IPS-NIHi7 (cell line): ENCODE measurements around the gene TXNIP.
A peak's percentile ranks its signal among the peaks of the same experiment; 100 is the strongest.

Source experiments
- DNase-seq: peaks from one replicate; pipeline ENCODE4 v3.0.0; 2012; ENCODE audit warnings: mixed read lengths; ENCODE audit errors: extremely low spot score

TXNIP gene

DNA sequence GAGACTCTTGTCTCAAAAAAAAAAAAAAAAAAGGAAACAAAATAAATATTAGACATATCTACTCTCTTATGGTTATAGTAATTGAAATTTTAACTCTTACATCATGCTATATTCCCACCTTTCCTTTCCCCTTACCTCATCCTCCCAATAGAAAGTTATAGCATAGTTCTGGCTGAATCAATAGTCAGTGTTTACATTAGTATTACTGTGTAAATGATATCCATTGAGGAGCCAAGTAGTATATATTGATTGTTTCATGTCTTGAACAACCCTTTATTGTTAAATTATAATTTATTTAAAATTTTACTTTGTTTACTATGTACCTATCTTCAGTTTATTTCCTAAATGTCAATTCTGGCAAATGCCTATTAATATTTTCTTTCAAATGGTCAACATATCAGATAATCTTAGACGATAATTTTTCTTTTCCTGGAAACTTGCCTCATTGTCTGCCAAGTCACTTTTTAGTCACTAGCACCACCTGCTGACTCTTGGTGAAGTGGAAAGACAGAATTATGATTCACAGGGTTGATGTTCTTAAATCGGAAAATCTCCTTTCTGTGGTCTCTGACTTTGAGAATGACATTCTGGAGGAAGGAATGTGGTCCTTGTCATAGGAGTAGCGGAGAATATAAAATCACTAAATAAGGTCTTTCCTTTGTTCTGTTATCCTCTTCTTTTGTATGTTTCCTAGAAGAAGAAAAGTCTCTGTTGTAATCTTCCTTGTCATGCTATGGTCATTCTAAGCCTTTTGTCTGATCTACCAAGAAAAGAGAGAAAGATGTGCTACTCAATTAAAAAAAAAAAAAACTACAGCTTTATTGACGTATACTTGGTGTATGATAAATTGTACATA, 16.6 kb upstream of the TXNIP start:
- peak; percentile 35 for DNase-seq

DNA sequence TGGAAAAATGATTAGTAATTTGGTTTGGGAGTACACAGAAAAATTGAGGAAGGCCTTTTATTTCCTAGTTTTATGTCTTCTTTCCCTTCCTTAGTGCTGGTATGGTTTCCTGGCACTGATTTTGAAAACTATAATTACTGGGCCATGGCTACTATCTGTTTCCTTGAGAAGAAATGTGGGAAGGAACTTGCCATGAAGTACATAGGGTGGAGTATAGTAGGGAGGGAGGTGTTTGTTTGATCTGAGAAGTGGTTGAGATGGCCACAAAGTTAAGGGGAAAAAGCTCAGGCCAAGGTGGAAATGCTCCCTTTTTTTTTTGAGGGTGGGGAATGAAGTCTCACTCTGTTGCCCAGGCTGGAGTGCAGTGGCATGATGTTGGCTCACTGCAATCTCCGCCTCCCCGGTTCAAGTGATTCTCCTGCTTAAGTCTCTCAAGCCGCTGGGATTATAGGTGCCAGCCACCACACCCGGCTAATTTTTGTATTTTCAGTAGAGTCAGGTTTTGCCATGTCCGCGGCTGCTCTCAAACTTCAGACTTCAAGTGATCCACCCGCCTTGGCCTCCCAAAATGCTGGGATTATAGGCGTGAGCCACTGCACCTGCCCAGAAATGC, 13.9 kb upstream of the TXNIP start:
- no peak for DNase-seq

DNA sequence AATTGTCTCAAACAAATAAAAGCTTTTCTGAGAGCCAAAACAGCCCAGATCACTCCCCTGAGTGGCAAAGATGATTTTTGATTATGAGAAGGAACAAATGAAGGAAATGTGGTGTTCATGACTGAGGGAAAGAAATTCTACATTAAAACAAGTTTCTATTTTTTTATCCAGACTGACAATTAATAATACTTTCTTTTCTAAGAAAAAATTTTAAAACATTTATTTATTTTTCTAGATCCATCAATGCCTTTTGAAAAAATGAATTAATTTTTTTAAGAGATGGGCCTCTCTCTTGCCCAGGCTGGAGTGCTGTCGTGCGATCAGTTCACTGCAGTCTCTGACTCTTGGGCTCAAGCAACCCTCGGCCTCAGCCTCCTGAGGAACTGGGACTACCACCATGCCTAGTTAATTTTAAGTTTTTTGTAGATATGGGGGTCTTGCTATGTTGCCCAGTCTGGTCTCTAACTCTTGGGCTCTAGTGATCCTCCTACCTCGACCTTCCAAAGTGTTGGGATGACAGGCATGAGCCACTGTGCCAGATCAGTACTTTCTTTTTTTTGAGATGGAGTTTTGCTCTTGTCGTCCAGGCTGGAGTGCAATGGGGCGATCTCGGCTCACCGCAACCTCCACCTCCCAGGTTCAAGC, 11.2 kb upstream of the TXNIP start:
- DNase-seq: no peak

DNA sequence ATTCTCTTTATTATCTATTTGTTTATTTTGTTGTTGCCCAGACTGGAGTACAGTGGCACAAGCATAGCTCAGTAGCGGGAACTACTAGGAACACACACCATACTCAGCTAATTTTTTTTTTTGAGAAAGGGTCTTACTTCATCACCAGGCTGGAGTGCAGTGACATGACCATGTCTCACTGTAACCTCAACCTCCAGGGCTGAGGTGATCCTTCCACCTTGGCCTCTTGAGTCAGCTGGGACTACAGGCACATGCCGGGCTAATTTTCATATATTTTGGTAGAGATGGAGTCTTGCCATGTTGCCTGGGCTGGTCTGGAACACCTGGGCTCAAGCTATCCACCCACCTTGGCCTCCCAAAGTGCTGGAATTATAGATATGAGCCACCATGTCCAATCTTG, 5.3 kb upstream of the TXNIP start:
- no peak for DNase-seq

DNA sequence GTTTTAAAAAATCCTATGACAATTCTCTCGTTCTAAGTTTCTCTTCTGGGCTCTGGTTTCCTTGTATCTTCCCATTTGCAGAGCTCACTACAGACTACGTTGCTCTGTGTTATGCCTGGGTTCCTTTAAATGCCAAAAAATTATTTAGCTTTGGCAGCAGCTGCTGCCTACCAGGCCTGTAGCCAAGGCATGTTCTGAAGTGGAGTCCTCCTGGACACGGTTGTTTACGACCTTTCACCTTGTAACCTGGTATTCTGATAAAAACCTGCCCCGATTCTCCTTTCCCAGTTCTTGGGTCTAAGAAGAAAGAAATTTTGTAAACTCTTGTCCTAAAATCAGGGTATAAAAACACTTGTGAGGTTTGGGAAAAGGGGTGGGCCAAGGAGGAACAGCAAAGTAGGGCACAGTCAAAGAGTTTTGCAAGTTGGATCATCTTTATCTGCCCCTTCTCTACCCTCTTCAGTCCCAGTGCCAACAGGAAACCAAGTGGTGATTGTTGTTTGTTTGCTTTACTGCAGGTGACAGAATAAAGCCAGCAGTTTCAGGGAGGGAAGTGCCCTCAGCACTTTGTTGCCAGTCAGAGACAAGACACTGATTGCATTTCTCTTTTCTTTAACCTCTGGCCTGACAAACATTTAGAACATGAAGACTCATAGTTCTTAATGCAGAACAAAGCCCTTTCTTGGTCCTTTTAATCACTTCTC, 3.1 kb upstream of the TXNIP start:
- no peak for DNase-seq

DNA sequence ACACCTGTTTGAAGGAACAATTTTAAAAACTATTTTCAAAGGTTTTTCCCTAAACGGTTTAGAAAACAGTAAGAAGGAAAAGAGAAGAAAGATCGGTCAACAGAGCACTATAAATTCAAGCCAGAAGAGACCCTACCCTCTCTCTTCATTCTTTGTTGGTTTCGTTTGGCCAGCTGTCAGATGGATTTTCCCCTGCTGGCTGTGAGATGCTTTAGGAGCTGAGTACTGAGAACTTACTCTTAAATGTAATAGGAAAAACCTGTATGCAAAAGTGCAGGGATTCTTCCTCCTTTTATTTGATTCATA, 1.3 kb upstream of the TXNIP start:
- DNase-seq: no peak

DNA sequence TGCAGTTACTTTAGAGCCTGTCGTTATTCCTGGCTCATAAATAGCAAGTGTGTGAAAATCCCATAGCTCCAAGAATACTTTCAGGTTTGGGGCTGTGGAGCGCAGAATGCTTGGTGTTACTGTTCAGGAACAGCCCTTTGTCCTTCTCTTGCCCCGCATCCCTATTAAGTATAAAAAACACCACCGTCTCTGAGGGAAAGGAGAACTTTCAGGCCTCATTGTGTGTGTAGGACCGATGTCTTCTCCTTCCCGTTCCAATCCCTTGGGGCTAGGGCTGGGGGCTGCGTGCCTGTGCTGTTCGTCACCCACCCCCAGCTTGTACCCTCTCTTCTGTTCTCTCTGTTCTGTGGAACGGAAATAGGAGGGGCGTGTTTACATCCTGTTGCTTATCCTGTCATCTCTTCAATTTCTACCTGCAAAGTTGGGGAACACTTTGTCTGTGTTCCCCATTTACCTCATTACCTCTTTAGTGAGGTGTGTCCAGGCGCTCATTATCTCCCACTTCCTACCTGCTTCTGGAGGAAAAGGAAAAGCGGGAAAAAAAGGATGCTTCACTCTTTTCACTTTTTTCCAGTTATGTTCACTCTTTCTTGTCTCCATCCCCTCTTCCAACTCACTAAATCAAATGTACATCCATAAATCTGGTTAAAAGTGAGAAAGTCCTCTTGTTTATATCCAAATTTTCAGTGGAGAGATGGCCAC, 788 bp upstream of the TXNIP start:
- peak; percentile 38 for DNase-seq

DNA sequence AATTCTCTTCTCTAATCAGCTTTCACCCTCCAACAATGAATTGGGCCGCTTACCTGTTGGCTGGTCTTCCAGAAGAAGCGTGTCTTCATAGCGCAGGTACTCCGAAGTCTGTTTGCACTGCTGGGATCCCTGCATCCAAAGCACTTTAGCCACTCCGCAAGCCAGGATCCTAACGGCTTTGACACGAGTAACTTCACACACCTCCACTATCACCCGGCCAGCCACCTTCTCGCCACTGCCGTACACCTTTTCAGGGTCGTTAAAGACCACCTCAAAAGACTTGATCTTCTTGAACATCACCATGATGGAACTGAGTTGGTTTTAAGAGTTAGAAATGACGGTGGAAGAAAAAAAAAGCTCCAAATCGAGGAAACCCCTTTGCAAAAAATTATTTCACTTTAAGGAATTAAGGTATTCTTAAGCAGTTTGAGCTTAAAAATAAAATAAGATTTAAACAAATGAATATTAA, 381 bp downstream of the TXNIP start:
- DNase-seq: no peak

DNA sequence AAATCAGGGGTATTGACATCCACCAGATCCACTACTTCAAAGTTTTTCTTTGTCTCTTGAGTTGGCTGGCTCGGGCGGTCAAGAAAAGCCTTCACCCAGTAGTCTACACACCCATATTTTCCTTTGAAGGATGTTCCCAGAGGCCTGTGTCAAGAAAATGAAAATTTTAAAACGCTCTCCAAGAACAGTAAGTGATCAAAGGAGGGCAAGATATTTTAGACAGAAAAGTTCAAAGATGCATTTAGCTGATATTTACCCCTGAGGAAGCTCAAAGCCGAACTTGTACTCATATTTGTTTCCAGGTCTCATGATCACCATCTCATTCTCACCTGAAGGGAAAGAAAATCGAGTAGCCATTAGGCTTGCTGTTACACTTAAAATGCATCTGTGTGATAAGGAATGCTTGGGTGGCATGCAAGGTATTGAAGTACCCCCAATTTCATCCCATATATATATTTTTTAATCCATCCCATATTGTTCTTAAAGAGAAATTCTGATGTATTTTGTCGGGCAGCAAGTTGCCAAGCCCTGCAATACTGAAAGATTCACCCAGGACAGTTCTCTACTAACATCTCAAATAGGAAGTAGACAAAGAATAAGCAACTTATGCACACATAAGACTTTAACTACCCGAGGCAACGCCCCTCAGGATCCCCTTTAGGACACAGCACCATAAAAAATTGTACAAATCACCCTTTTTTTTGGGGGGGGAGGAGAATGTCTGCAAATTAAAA, 1.1 kb downstream of the TXNIP start:
- no peak for DNase-seq

DNA sequence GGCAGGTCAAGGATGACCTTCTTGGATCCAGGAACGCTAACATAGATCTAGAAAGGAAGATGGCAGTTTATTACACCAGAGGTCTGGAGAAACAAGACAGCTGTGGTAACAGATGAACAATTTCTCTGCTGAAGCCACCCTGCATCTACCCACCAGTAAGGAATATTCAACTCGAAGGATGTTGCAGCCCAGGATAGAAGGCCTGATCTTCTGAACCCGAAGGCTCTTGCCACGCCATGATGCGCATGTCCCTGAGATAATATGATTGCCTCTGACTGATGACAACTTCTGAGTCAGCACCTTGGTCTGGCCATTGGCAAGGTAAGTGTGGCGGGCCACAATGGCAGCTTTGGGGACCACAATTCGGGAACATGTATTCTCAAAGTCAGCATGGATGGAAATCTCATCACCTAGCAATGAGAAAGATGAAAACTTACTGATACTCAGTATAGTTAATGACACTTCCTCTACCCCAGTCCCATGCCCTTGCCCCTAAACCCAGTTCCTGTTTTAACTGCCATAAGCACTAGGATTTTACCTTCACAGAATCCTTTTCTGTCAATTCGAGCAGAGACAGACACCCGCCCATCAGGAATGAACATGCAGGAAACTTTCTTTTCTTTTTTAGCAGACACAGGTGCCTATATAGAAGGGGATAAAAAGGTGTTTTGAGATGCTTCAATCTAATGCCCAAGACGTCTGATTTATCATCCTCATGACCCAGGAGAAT, 1.8 kb downstream of the TXNIP start:
- DNase-seq: no peak

DNA sequence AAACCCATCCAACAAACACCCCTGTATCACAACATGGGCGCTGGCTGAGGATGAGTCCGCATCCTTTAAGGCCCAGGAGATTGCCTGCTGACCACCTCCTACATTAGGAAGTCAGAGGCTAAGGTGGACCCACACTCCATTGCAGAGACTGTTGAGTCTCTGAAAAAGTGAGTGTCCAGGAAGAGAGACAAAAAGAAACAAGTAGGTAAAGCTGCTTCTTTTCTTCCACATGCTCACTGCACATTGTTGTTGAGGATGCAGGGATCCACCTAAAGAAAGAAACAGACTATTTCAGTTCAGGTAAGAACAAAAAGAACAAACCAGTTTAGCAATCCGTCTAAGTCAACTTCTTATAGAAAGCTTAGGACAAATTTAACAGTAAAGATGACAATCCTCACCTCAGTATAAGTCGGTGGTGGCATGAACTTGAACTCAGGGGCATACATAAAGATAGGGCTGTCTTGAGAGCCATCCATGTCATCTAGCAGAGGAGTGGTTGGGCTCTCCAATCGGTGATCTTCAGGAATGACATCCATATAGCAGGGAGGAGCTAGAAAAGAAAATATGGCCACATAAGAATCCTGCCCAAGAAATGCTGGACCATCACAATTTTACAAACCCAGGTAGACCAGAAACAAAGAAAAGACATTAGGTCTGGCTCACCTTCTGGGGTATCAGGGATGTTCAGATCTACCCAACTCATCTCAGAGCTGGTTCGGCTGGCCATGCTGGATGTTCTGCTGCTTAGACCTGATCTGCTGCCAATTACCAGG, 2.6 kb downstream of the TXNIP start:
- DNase-seq: no peak

DNA sequence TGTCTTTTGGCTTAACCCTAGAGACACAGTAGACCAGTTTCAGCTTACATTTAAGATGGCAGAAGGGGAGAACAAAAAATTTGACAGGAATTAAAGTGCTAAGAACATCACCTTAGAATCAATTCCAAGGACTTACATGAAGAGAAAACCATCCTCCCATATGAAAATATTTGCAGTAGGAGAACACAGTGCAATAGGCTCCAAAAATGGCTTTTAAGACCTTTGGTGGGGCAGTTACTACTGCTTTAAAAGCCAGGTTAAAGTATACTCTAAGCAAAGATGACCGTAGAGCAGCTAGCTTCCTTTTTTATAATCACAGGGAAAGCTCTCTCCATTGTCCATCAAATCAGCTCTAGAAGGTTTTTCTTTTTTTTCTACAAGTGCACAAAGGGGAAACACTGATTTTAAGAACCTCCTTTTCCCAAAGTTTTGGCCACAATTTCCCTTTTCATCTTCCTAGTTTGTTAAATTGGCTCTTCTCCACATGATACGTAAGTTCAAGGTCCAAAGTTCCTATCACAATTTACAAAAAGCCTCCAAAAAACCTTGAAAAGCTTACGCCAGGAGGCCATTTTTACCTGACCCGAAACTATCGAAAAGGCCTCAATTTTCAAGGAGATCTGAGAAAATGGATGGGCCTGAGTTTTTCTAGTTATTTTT, 3.3 kb downstream of the TXNIP start:
- DNase-seq: no peak

DNA sequence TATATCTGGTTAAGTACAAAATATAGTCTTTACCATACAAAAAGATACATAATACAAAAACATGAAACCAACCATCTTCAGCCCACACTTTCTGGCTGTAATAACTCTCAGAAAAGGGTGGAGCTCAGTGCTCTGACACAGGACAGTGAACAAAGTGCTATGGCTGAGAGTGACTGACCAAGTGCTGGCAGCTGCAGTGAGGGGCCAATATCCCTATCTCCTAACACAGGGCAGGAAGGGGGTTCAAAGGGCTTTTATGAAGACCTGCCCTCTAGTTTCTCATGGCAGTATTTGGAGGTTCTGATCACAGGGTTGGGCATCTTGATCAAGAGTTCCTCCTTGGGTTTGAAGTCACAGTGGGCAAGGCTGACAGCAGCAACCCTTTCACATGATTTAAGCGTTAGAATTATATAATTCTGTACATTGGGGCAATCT, 3.9 kb downstream of the TXNIP start:
- DNase-seq: no peak

DNA sequence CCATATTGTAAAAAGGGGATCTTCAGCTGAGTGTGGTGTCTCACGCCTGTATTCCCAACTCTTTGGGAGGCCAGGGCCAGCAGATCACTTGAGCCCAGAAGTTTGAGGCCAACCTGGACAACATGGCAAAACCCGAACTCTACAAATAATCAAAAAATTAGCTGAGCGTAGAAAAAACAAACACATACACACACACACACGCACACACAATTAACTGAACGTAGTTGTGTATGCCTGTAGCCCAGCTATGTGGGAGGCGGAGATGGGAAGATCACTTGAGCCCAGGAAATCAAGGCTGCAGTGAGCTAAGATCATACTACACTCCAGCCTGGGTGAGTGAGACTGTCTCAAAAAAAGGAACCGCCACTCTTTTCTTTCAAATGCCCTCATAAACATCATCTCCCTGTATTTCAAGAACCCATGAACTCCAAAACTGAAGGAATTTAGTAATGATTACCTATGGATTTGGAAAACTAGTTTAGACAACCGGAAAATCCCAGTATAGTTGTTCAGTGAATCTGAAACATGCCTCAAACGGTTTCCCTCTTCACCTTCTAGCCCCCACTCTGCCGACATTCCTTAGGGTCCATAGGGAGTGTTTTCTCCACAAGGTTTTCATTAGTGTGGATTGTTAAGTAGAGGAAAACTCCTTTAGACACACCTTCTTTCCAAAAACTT, 4.5 kb downstream of the TXNIP start:
- no peak for DNase-seq

DNA sequence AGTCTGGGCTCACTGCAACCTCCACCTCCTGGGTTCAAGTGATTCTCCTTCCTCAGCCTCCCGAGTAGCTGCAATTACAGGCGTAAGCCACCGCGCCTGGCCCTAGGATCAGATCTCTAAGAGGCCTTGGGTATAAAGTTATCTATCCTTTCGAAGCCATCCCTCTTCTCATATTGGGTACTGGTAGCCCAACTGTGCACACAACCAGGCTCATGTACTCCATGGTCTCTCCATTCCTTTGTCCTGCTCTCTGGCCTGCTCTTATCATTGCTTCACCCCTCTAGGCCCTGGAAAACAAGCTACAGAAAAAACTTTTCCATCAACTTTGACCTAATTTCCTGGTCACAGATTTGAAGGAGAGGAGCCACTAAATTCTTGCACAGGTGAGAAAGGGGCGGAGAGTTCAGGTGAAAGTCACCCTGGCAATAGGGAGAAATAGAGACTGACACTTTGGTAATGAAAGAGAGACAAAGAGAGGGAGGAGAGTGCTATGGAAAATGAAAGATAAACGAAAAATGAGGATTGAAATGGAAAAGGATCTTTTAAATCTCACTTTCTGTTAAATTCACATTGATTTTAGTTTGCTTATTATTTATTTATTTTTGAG, 6.0 kb downstream of the TXNIP start:
- DNase-seq: no peak

DNA sequence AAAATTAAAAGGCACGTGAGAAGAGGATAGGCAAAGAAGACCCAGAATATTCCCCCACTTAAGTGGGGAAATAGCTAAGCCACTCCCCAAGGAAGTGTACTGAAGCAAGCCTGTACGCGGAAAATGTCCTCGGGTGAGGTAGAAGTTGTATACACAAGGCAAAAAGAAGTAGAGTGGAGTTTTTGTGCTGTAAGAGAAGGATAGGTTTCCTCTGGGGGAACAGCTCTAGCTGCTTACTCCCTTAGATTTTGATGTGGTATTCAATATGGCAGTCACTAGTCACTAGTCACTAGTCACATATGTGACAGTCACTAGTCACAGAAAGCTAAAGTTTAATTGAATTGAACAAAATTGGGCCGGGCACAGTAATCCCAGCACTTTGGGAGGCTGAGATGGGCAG, 7.6 kb downstream of the TXNIP start:
- DNase-seq: no peak

DNA sequence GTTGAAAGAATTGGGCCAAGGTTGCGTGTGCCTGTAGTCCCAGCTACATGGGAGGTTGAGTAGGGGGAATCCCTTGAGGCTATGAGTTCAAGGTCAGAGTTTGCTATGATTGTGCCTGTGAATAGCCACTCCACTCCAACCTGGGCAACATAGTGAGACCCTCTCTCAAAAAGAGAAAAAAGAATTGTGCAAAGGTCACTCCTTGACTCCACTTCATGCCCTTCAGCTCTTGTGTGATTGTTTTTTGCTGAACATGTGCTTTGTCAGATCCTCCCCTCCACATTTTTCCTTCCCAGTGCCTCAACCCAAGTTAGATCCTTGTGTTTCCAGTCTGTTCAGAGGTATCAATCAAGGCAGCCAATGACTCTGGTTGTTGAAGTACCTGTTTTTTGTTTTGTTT, 8.5 kb downstream of the TXNIP start:
- DNase-seq: no peak

DNA sequence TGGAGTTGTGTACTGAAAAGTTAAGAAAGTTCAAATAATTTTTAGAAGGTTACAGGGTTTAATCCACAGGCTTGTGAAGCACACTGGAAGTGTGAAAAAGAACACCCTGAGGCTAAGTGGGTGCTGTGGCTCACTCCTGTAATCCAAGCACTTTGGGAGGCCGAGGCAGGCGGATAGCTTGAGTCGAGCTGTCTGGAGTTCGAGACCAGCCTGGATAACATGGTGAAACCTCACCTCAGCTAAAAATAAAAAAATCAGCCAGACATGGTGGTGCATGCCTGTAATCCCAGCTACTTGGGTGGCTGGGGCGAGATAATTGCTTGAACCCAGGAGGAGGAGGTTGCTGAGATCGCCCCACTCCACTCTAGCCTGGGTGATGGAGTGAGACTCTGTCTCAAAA, 9.8 kb downstream of the TXNIP start:
- no peak for DNase-seq
